DOHH2 (cell line): ENCODE results near the gene RELN.

ENCODE experiments used
- CTCF ChIP-seq: fragments of 200-600 bp; sonication (generic); IDR thresholded peaks from one replicate; pipeline ENCODE4 v1.5.1; 2014; ENCODE audit warnings: antibody characterized with exemption, mild to moderate bottlenecking, low read depth, low read length; ENCODE audit not compliant: poor library complexity, severe bottlenecking
- EZH2phosphoT487 ChIP-seq: fragments of 200-600 bp; sonication (generic); IDR thresholded peaks from 2 replicates; pipeline ENCODE4 v1.6.1; 2017; ENCODE audit warnings: borderline replicate concordance, mild to moderate bottlenecking, antibody characterized with exemption, low read length, moderate library complexity, mixed read lengths

GRCh38 chr7:103551016-103551415, 438.4 kb downstream of the RELN start:
- TF ChIP-seq CTCF (no peak), EZH2phosphoT487 (no peak)
